GM23338 (cell line): ENCODE data around the gene TNS1.

Experiments
- CREB1 ChIP-seq: fragments of 250-450 bp; sonication (Bioruptor Pico); IDR thresholded peaks from 2 replicates; pipeline ENCODE4 v1.5.0; 2020; ENCODE audit warnings: low read depth, mild to moderate bottlenecking, moderate library complexity
- EZH2 ChIP-seq: fragments of 200-600 bp; sonication (generic); IDR thresholded peaks from one replicate; pipeline ENCODE4 v1.8.0; 2017; ENCODE audit warnings: antibody characterized with exemption, mild to moderate bottlenecking, low read depth; ENCODE audit not compliant: unreplicated experiment
- EZH2phosphoT487 ChIP-seq: fragments of 200-600 bp; sonication (generic); IDR thresholded peaks from one replicate; pipeline ENCODE4 v1.8.1; 2018; ENCODE audit warnings: antibody characterized with exemption; ENCODE audit not compliant: unreplicated experiment
- JUNB ChIP-seq: IDR thresholded peaks from one replicate; pipeline ENCODE4 v1.6.1; 2016; ENCODE audit warnings: antibody characterized with exemption; ENCODE audit not compliant: unreplicated experiment
- POLR2AphosphoS5 ChIP-seq: IDR thresholded peaks from 2 replicates; pipeline ENCODE4 v1.6.1; 2016; ENCODE audit warnings: antibody characterized with exemption, low read depth
- STAT1 ChIP-seq: IDR thresholded peaks from one replicate; pipeline ENCODE4 v1.6.1; 2016; ENCODE audit warnings: antibody characterized with exemption; ENCODE audit not compliant: unreplicated experiment
- ZNF114 ChIP-seq: fragments of 250-450 bp; sonication (Bioruptor Pico); IDR thresholded peaks from 2 replicates; pipeline ENCODE4 v1.5.0; 2020; ENCODE audit warnings: mild to moderate bottlenecking, moderate library complexity
- ZNF331 ChIP-seq: fragments of 250-450 bp; sonication (Bioruptor Pico); IDR thresholded peaks from 2 replicates; pipeline ENCODE4 v1.5.0; 2020; ENCODE audit warnings: low read depth, mild to moderate bottlenecking, moderate library complexity
- TF ChIP-seq, protein P1 (sequence below), 2 experiments: fragments of 200-600 bp in 1 of 2; sonication (generic) in 1 of 2; conservative IDR thresholded peaks; 2 replicates each; pipeline versions ENCODE4 v1.5.1 to v1.6.1; 2016 to 2017; ENCODE audit warnings: antibody characterized with exemption in 2 of 2, low read depth in 2 of 2, mild to moderate bottlenecking in 2 of 2, moderate library complexity in 1 of 2
- TF ChIP-seq, protein P2 (sequence below): IDR thresholded peaks from one replicate; pipeline ENCODE4 v1.6.1; 2018; ENCODE audit warnings: antibody characterized with exemption; ENCODE audit not compliant: unreplicated experiment
- TF ChIP-seq, protein P3 (sequence below): IDR thresholded peaks from 2 replicates; pipeline ENCODE4 v1.6.1; 2016; ENCODE audit warnings: antibody characterized with exemption

DNA sequence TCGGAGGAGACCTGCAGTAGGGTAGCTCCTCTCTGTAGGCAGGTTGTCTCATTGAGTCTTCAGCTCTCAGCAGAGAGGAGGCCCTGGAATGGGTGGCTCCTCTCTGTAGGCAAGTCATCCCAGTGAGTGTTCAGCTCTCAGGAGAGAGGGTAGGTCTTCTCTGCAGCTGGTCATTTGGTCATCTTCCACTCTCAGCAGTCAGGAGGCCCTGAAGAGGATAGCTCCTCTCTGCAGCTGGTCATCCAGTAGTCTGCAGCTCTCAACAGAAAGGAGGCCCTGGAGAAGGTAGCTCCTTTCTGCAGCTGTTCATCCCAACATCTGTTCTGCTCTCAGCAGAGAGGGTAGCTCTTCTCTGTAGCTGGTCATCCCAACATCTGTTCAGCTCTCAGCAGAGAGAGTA lies 40.3 kb upstream of the TNS1 start:
- TF ChIP-seq, protein P1, sequence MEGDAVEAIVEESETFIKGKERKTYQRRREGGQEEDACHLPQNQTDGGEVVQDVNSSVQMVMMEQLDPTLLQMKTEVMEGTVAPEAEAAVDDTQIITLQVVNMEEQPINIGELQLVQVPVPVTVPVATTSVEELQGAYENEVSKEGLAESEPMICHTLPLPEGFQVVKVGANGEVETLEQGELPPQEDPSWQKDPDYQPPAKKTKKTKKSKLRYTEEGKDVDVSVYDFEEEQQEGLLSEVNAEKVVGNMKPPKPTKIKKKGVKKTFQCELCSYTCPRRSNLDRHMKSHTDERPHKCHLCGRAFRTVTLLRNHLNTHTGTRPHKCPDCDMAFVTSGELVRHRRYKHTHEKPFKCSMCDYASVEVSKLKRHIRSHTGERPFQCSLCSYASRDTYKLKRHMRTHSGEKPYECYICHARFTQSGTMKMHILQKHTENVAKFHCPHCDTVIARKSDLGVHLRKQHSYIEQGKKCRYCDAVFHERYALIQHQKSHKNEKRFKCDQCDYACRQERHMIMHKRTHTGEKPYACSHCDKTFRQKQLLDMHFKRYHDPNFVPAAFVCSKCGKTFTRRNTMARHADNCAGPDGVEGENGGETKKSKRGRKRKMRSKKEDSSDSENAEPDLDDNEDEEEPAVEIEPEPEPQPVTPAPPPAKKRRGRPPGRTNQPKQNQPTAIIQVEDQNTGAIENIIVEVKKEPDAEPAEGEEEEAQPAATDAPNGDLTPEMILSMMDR (conservative IDR thresholded peaks at IDR 0.05; ENCODE audit: low read depth in 2 of 2): no peak
- TF ChIP-seq CREB1 (no peak), POLR2AphosphoS5 (no peak), EZH2 (no peak), JUNB (no peak), ZNF114 (no peak), EZH2phosphoT487 (no peak), ZNF331 (CRISPR knock-in tag) (no peak), STAT1 (no peak)
- TF ChIP-seq, protein P2, sequence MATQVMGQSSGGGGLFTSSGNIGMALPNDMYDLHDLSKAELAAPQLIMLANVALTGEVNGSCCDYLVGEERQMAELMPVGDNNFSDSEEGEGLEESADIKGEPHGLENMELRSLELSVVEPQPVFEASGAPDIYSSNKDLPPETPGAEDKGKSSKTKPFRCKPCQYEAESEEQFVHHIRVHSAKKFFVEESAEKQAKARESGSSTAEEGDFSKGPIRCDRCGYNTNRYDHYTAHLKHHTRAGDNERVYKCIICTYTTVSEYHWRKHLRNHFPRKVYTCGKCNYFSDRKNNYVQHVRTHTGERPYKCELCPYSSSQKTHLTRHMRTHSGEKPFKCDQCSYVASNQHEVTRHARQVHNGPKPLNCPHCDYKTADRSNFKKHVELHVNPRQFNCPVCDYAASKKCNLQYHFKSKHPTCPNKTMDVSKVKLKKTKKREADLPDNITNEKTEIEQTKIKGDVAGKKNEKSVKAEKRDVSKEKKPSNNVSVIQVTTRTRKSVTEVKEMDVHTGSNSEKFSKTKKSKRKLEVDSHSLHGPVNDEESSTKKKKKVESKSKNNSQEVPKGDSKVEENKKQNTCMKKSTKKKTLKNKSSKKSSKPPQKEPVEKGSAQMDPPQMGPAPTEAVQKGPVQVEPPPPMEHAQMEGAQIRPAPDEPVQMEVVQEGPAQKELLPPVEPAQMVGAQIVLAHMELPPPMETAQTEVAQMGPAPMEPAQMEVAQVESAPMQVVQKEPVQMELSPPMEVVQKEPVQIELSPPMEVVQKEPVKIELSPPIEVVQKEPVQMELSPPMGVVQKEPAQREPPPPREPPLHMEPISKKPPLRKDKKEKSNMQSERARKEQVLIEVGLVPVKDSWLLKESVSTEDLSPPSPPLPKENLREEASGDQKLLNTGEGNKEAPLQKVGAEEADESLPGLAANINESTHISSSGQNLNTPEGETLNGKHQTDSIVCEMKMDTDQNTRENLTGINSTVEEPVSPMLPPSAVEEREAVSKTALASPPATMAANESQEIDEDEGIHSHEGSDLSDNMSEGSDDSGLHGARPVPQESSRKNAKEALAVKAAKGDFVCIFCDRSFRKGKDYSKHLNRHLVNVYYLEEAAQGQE: no peak
- TF ChIP-seq, protein P3, sequence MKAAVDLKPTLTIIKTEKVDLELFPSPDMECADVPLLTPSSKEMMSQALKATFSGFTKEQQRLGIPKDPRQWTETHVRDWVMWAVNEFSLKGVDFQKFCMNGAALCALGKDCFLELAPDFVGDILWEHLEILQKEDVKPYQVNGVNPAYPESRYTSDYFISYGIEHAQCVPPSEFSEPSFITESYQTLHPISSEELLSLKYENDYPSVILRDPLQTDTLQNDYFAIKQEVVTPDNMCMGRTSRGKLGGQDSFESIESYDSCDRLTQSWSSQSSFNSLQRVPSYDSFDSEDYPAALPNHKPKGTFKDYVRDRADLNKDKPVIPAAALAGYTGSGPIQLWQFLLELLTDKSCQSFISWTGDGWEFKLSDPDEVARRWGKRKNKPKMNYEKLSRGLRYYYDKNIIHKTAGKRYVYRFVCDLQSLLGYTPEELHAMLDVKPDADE: no peak
